Hippocampal formation (tissue), 2 donors: ENCODE results near the gene LIG4.
A peak's percentile ranks its signal among the peaks of the same experiment; 100 is the strongest.
"Not testable (repeated sequence)": the region's sequence is repeated elsewhere in the genome, so short reads cannot be mapped to it uniquely, and the experiment has no call there.

Source experiments
- DNase-seq, 2 donors: peaks; one replicate each; lab custom pipeline; 2025; lab: John Stamatoyannopoulos, UW

Gene LIG4

GRCh38 chr13:108215436-108215835 is at the start of gene LIG4:
Gene LIG4 (minus strand): TSS chr13:108215536. CDS start chr13:108211268, 4,268 bp downstream.
- peak; percentile 72 to 84 for DNase-seq

GRCh38 chr13:108263621-108264355 is 48.5 kb upstream of the LIG4 start:
- no peak for DNase-seq

- no peak for DNase-seq
Observed at GRCh38 chr13:108257248-108257647, 41.9 kb upstream of the LIG4 start.

- no peak for DNase-seq
Observed at GRCh38 chr13:108249150-108249549, 33.8 kb upstream of the LIG4 start.

GRCh38 chr13:108230377-108230776 is 15.0 kb upstream of the LIG4 start:
- DNase-seq, result no peak

GRCh38 chr13:108227651-108228272 is 12.4 kb upstream of the LIG4 start:
- DNase-seq, result peak in 1 of 2 donors; percentile 49

- DNase-seq, result no peak
Observed at GRCh38 chr13:108226184-108226583, 10.8 kb upstream of the LIG4 start.

GRCh38 chr13:108225440-108225839 is 10.1 kb upstream of the LIG4 start:
- DNase-seq, result no peak

- no peak for DNase-seq
Observed at GRCh38 chr13:108223687-108224503, 8.6 kb upstream of the LIG4 start.

- no peak for DNase-seq
Observed at GRCh38 chr13:108220041-108220440, 4.7 kb upstream of the LIG4 start.

- peak; percentile 88 for DNase-seq
Observed at GRCh38 chr13:108218044-108218974, 3.0 kb upstream of the LIG4 start, which contains the start of gene ABHD13. Gene ABHD13 (plus strand): TSS chr13:108218392. CDS start chr13:108229219, 10,827 bp downstream.

- DNase-seq, result not testable (repeated sequence)
Observed at GRCh38 chr13:108217307-108218043, 2.1 kb upstream of the LIG4 start.

GRCh38 chr13:108214441-108215271 is 680 bp downstream of the LIG4 start:
- DNase-seq, result no peak

- no peak for DNase-seq
Observed at GRCh38 chr13:108213946-108214345, 1.4 kb downstream of the LIG4 start.

GRCh38 chr13:108212886-108213285 is 2.5 kb downstream of the LIG4 start:
- no peak for DNase-seq

- DNase-seq, result no peak
Observed at GRCh38 chr13:108210551-108210950, 4.8 kb downstream of the LIG4 start.

- DNase-seq, result no peak
Observed at GRCh38 chr13:108200781-108201398, 14.4 kb downstream of the LIG4 start.

- no peak for DNase-seq
Observed at GRCh38 chr13:108195861-108196260, 19.5 kb downstream of the LIG4 start.

GRCh38 chr13:108195146-108195545 is 20.2 kb downstream of the LIG4 start:
- no peak for DNase-seq
